ENCODE data around the gene LRP8. TPM values are rescaled to one million over a fixed set of nuclear protein-coding genes. Genes with fewer than 3 reads are reported as not detected.

LRP8 gene
- total and polyA plus RNA-seq, 2 of the 4 experiments (the other 2 are of a cell fraction) = 12.0 to 12.1 TPM

- 0 out of 2 replicates have a peak, but pooled peaks cover 5% of the 10 kb centered on the region for H3K9me1 ChIP-seq (ENCODE audit: insufficient read depth, low read length)
- H3K23ac ChIP-seq (ENCODE audit: low read depth, low read length) = no peak overlapping the region
- no peak overlapping the region for H3K56ac ChIP-seq (ENCODE audit: extremely low read depth, insufficient read depth, low read length)
- peak overlapping the region; percentile 35 for H2AK9ac ChIP-seq (replicated peaks; ENCODE audit: low read depth, low read length, poor library complexity)
- H3K79me1 ChIP-seq (ENCODE audit: low read depth in 1 of 2, low read length in 2 of 2) = 0 out of 4 replicates have a peak, but pooled peaks cover 0 to 3% of the 10 kb centered on the region in 2 experiments
- H3K4me2 ChIP-seq (ENCODE audit: low read depth, low read length) = no peak overlapping the region
- no peak overlapping the region for H4K8ac ChIP-seq (ENCODE audit: low read depth in 2 of 2, low read length in 2 of 2)
- no peaks in the 10 kb centered on the region for H3K36me3 ChIP-seq (ENCODE audit: control insufficient read depth, insufficient read depth, low read length)
- H4K91ac ChIP-seq (ENCODE audit: insufficient read depth, low read depth, low read length) = no peak overlapping the region
- ChIA-PET CTCF (no interaction called here), POLR2A (ENCODE audit: unreplicated experiment) (interaction anchor here (0.7 kb wide), 1 partner anchor 137 kb away, joined by 3 read pairs; no protein-coding TSS in a partner anchor)
- no peak overlapping the region for H3K27ac ChIP-seq (ENCODE audit: insufficient read depth, low read length)
- H4K20me1 ChIP-seq (ENCODE audit: insufficient read depth, low read length) = no peaks in the 10 kb centered on the region; the same call in 1 of the 2 replicates
- BruUV-seq (replicated peaks) = no TSS peak
- no peak overlapping the region for H3K9ac ChIP-seq (ENCODE audit: low read depth, low read length)
- no peak overlapping the region for H3K18ac ChIP-seq (ENCODE audit: low read depth, low read length)
- no peak overlapping the region for H2AK5ac ChIP-seq (ENCODE audit: low read depth, low read length)
- H3K9me3 ChIP-seq (ENCODE audit: control insufficient read depth, insufficient read depth, low read length) = no peaks in the 10 kb centered on the region
- H3K27me3 ChIP-seq (ENCODE audit: control insufficient read depth, insufficient read depth, low read length) = no peaks in the 10 kb centered on the region
- H2BK20ac ChIP-seq (ENCODE audit: low read depth, low read length) = no peak overlapping the region; the same call in 1 of the 2 replicates
- no peak for TF ChIP-seq RFX5 (IDR thresholded peaks at IDR 0.05; ENCODE audit: low read depth, low read length)
- TF ChIP-seq MXI1 (IDR thresholded peaks at IDR 0.05; ENCODE audit: borderline replicate concordance, low read depth, low read length) = no peak
- TF ChIP-seq ELK1 (IDR thresholded peaks at IDR 0.05; ENCODE audit: borderline replicate concordance, low read depth, low read length) = no peak
- no peak for TF ChIP-seq MAFK (IDR thresholded peaks at IDR 0.05; ENCODE audit: low read depth, low read length)
- TF ChIP-seq FOS (IDR thresholded peaks at IDR 0.05; ENCODE audit: low read depth, low read length) = no peak
- no peak for TF ChIP-seq CTCF (conservative IDR thresholded peaks at IDR 0.05; ENCODE audit: low read depth, low read length)
- no peak for TF ChIP-seq RCOR1 (IDR thresholded peaks at IDR 0.05; ENCODE audit: insufficient replicate concordance, low read length)
- no peak for TF ChIP-seq SMC3 (IDR thresholded peaks at IDR 0.05; ENCODE audit: low read depth, low read length)
- TF ChIP-seq CHD1 (IDR thresholded peaks at IDR 0.05; ENCODE audit: low read depth, low read length) = no peak
- no peak for TF ChIP-seq CEBPB (IDR thresholded peaks at IDR 0.05; ENCODE audit: low read depth, low read length)
- TF ChIP-seq POLR2A (IDR thresholded peaks at IDR 0.05; ENCODE audit: low read depth, low read length) = no peak
- no peak for TF ChIP-seq NFE2L2 (IDR thresholded peaks at IDR 0.05; ENCODE audit: low read depth, low read length)
- no peak for TF ChIP-seq BHLHE40 (IDR thresholded peaks at IDR 0.05; ENCODE audit: low read depth, low read length)
- TF ChIP-seq RAD21 (IDR thresholded peaks at IDR 0.05; ENCODE audit: low read length) = no peak
- TF ChIP-seq USF2 (IDR thresholded peaks at IDR 0.05; ENCODE audit: low read depth, low read length) = no peak
- no peak for TF ChIP-seq MAZ (IDR thresholded peaks at IDR 0.05; ENCODE audit: borderline replicate concordance, low read depth, low read length)
- no peak overlapping the region for H2AFZ ChIP-seq (replicated peaks; ENCODE audit: low read length, poor library complexity)
- H2BK5ac ChIP-seq (ENCODE audit: low read depth, low read length, poor library complexity, severe bottlenecking) = no peak overlapping the region
- in situ Hi-C loops (cut with MboI; ENCODE audit: low sequenced_read_pairs) (no loop called here), intact Hi-C loops (cut with micrococcal nuclease) (no loop called here), dilution Hi-C loops (cut with HindIII; ENCODE audit: low sequenced_read_pairs, unreplicated experiment) (no loop called here)
- 88% methylated on average over 3 of the region's 7 CpGs; no CpG with 5 or more reads in 1 of the 2 experiments for WGBS, 2 experiments (ENCODE audit: extremely low coverage in 2 of 2, insufficient read length in 1 of 2)
- no peak overlapping the region for H2BK120ac ChIP-seq (ENCODE audit: low read depth, low read length)
- H3K4me3 ChIP-seq (ENCODE audit: insufficient read depth, low read depth, low read length) = no peak overlapping the region
- H3K4me1 ChIP-seq (ENCODE audit: control insufficient read depth, insufficient read depth, low read length) = peaks cover 4% of the 10 kb centered on the region; the same call in 1 of the 2 replicates
- H3K14ac ChIP-seq (replicated peaks; ENCODE audit: low read depth, low read length) = no peak overlapping the region
- ATAC-seq (ENCODE audit: low read depth) (no peak), DNase-seq (no peak)
- no peak overlapping the region for H2BK15ac ChIP-seq (ENCODE audit: low read depth, low read length)
- H4K5ac ChIP-seq (ENCODE audit: low read depth, low read length) = no peak overlapping the region
- H3K4ac ChIP-seq (ENCODE audit: low read depth, low read length) = no peak overlapping the region
Measured at GRCh38 chr1:53314096-53314495, 13.8 kb downstream of the LRP8 start.

All from IMR-90 (cell line).